NCI-H748 treated with DMSO at 0.1 percent for 48 hours (cell line): ENCODE data around the gene SF3B2.
"Not testable (repeated sequence)": the region's sequence is repeated elsewhere in the genome, so short reads cannot be mapped to it uniquely, and the experiment has no call there.

Experiments
- DNase-seq: peaks from one replicate; lab custom pipeline; 2025; lab: John Stamatoyannopoulos, UW

SF3B2 gene

DNA sequence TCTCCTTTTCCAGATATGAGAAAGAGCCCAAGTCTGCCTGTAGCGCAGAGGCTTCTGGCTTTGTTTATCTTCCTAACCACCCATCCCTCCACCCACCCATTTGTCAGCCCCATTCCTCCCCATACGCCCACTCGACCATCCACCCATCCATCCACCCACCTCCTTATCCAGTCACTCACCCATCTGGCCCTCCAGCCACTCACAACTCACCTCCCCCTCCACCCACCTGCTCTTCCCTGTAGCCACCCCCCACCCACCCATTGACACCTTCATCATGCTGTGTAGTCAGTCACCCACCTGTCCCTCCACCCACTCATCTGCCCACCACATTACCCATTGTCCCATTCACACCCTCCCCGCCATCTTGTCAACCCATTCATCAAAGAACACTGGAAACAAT is 34.8 kb upstream of the SF3B2 start:
- no peak for DNase-seq

DNA sequence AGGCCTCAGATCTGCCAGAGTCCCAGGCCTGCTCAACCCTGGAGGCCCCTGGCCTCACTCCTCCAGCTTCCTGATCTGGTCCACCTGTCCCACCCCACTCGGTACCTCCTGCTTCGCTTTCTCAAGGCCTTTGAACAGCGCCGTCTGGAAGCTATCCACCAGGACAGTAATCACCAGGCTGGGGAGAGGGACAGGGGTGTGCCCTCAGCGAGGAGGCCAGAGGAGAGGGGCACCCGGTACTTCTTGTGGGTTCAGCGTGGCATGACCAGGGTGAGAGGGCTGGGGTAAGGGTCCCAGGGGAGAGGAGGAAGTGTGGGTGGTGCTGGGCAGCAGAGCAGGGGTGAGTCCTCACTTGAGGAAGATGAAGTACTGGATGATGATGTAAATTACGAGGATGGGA is 32.0 kb upstream of the SF3B2 start:
- DNase-seq = no peak

DNA sequence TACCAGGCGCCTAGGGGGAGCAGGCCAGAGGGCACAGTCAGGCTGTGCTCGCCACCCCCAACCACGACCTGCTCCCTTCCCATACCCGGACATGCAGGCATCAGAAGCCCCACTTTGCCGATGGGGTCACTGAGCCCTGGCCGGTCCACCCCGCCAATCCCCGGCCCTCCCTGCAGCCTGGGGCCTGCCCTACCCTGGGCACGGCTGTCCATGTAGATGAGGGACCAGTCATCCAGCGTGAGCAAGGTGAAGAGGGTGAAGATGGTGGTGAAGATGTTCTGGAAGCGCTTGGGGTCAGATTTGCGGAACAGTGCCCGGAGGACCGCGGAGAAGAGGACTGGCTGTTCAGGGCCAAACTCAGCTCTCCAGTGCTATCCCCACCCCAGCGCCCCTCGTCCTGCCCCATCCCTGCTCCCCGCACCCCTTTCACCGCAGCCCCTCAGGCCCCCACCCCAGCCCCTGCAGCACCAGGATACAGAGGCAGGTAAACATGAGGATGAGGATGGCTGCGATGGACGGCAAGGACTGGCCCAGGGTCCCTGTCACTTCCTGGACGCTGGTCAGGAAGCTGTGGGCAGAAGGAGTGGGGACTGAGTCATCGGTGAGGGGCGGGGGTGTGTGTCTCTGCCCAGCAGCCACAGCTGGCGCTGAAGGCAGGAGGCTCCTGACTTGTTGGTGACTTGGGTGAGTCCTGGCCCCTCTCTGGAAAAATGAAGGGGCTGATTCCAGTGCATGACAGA is 31.4 kb upstream of the SF3B2 start:
- no peak for DNase-seq

DNA sequence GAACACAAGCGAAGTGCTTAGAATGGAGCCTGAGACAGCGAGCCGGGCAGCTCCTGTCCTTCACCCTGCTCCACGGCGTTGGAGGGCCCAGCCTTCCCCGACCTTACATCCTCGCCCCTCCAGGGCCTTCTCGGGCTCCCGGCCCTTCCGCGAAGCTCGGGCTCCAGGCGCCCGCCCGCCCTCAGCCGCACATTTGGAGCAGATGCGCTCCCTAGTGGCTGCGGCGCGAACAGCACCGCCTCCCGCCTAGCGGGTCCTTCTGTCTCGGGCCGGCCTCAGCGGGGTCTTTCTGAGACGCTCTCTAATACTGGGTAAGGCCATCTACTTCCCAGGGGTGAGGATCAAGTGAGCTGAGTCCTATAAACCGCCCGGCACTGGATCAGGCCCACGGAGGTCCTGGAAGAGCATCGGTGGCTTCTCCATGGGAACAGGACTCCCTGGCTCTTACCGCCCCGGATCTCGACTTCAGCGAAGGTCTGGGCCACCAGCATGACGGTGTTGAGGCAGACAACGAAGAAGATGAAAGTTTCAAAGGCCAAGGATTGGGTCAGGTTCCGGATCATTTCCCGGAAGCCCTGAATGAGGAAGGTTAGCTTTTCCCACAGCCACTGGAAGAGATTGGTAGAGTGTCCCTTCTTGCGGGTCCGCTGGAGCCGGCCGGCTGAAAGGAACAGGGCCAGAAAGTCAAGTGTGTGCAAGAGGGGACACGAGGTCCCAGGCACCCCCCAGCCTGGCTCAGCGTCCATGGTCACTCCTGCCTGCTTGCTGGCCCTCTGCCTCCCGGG is 29.6 kb upstream of the SF3B2 start:
- DNase-seq = peak; percentile 40

DNA sequence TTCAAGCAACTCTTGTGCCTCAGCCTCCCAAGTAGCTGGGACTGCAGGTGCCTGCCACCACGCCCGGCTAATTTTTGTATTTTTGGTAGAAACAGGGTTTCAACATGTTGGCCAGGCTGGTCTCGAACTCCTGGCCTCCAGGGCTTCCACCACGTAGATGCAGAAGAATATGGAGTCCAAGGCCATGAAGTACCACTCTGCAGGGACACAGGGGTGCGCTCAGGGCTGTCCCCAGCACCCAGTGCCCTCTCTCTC is 29.1 kb upstream of the SF3B2 start:
- DNase-seq = not testable (repeated sequence)

DNA sequence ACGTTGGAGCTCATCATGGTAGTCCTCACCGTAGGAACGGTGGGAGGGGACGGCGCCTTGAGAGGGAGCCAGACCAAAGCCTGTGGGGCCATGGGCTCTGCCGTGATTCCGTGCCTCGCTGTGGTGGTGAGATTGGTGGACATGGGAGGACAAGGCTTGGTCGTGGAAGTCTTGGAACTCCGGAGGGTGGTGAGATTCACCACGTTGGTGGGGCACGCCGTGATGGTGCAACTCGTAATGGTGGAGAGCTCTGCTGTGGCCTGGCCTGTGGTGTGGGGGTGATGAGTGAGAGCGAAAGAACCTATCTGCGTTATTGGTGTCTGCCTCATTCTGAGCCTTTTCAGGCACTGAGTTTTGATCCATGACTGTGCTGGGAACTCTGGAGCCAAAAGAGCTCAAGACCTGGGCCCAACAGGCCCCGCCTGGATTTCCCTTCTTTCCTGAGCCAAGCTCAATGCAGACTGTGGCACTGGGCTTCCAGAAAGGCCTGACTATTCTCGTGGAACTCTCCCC is 26.1 kb upstream of the SF3B2 start, which contains the start of gene CATSPER1:
Gene CATSPER1, minus strand, starts transcription at position 463 of the 513 bp plus-strand sequence. Its CDS starts 100 bp downstream, at position 363.
- DNase-seq = no peak

DNA sequence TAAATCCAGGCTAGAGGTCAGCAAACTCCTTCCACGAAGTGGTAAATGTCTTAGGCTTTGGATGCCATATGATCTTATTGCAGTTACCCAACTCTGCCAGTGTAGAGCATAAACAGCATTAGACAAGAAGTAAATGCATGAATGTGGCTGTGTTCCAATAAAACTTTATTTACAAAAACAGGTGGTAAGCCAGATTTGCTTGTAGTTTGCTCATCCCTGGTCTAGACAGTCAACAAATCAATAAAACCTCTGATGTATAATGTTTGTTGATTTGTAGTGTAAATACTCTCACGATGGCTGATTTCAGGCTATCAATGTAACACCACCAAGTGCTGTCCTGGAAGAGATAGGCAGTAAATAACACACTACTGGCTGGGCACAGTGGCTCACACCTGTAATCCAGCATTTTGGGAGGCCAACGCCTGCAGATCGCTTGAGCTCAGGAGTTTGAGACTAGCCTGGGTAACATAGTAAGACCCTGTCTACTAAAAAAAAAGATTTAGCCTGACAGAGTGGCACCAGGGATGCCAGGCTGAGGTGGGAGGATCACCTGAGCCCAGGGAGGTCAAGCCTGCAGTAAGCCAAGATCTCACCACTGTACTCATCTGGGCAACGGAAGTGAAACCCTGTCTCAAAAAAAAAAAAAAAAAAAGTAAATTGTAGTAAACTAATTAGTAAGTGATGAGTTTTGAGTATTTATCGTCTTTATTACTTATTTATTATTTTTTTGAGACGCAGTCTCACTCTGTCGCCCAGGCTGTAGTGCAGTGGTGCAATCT is 19.0 kb upstream of the SF3B2 start:
- DNase-seq = no peak

DNA sequence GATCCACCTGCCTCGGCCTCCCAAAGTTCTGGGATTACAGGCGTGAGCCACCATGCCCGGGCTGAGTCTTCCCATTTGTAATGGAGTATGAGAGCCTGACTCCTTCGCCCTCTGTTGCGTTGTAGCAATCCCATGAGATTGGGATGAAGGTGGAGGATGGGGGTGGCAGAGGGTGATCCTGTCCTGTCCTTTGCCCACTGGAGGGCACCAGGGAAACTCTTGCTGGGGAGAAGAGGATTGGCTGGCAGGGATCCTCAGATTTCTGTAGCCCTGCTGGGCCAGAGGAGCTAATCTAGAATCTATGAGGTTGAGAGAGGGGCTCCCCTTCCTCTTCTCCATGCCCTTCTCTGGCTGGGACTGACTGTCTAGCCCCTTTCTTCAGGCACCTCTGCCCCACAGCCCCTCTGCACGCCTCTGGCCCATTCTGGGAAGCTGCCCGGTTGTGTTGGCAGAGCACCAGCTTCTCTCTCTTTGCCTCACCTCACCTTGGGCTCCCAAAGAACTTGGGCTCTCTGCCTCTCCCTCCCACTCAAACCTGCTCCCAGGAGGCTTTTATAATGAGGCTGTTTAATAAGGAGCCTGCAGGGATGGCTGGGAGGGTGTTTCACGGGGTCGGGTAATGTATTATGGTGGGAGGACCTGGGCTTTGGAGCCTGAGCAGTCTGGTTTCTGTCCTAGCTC is 16.4 kb upstream of the SF3B2 start:
- no peak for DNase-seq

DNA sequence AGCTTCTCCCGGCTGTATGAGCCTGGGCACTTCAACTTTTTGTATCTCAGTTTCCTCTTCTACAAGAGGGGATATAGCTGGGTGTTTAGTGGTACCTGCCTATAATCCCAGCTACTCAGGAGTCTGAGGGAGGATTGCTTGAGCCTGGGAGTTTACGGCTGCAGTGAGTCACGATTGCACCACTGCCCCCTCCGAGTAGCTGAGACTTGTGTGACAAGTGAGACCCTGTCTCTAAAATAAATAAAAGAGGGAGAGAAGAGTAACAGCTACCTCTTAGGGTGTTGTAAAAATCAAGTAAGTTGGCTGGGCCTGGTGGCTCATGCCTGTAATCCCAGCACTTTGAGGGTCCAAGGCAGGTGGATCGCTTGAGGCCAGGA is 15.8 kb upstream of the SF3B2 start:
- no peak for DNase-seq

DNA sequence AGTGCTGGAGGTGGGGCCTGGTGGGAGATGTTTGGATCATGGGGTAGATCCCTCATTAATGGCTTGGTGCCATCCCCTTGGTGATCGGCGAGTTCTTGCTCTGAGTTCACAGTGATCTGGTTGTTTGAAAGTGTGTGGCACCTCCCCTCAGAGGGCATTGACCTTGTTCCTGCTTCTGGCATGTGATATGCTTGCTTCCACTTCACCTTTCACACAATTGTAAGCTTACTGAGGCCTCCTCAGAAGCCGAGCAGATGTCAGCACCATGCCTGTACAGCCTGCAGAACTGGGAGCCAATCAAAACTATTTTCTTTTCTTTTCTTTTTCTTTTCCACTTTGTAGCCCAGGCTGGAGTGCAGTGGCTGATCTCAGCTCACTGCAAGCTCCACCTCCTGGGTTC is 14.8 kb upstream of the SF3B2 start:
- no peak for DNase-seq

DNA sequence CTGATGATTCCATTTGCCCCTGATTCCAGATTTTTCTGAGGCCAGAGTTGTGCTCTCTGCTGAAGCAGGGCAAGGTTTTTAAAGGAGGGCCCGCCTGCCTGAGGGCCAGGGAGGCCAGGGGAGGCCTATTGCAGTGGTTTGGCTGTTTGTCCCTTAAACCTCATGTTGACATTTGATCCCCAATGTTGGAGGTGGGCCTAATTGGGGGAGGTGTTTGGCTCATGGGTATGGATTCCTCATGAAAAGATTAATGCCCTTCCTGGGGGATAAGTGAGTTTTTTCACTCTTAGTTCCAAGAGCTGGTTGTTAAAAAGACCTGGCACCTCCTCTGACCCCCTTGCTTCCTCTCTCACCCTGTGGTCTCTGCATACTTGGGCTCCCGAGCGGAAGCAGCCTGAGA is 12.4 kb upstream of the SF3B2 start:
- no peak for DNase-seq

DNA sequence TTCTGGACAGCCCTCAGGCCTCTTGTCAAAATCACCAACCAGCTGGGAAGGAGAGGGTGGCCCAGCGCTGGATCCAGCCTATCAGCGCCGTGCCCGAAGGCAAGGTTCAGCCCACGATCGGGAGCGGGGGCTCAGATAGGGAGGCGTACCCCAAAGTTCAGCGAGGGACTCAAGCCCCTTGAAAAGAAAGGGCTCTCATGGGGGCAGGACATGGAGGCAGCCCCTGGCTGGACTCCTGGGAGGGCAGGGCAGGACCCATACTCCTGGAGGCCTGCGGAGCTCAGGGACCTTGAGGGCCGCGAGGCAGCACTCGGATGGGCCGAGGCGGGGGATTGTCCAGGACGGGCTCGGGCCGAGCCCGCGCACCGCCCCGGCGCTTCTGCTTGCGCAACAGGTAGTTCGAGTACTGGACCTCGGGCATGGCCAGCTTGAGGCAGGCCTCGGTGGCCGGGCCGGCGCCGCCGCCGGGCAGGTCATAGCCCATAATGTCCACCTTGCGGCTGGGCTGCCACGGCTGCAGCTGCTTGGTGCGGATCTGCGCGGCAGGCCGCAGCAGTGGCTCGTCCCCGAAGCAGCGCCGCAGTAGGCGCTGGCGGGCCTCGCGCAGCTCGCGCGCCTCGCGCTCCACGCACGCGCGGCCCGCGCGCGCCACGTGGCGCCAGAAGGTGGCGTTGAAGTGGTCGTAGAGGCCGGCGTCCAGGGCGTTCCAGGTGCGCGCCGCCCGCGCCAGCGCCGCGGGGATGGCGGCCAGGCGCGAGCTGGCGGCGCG is 9.8 kb upstream of the SF3B2 start:
- DNase-seq = no peak

DNA sequence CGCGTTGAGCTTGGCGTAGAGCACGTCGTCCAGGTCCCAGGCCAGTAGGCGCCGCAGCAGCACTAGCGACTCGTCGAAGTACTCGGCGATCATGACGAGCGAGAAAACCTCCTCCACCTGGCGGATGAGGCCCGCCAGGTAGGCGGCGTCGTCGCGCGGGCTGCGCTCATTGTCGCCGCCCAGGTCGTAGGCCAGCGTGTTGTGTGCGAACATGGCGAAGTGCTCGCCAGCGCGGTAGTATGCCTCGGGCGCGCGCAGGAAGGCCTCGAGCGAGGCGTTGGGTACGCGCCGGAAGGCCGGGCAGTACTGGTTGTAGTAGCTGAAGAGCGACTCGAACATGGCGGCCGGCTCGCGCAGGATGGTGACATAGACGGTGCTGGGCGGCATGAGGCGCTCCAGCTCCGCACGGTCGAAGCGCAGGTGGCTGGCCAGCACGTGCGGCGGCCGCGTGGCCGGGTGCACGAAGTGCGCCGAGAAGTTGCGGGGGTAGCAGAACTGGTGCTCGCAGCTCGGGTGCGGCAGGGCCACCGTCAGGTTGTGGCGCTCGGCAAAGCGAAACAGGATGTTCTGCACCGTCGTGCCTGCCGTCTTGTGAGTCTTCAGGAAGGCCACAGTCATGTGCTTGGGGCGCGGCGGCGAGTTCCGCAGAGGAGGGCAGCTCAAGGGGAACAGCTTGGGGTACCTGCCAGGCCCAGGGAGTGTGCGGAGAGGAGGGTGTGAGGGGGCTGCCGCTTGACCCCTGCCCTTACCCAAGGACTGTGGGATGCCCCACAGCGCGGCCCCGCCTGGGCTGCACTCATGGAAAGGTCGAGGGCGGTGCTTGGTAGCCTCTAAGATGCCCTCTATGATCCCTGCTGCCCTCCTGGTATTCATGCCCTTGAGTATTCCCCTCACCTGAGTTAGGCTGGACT is 8.9 kb upstream of the SF3B2 start:
- no peak for DNase-seq

DNA sequence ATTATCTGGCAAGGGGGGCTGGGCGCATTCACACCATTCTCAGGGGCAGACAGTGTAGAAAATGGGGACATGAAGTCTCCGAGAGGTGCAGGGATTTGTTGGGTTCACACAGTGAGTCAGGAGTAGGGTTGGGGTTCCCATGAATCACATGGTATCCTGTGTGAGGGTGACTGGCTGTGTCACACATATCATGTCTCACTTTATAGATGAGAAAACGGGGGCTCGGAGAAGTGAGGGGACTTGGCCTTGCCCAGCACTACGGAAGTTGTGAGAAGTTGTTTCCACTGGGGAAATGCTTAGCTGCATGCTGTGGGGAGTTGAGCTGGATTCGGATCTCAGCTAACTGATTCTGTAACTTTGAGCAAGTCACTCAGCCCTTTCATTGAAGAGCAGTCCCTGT is 7.4 kb upstream of the SF3B2 start:
- DNase-seq = no peak

DNA sequence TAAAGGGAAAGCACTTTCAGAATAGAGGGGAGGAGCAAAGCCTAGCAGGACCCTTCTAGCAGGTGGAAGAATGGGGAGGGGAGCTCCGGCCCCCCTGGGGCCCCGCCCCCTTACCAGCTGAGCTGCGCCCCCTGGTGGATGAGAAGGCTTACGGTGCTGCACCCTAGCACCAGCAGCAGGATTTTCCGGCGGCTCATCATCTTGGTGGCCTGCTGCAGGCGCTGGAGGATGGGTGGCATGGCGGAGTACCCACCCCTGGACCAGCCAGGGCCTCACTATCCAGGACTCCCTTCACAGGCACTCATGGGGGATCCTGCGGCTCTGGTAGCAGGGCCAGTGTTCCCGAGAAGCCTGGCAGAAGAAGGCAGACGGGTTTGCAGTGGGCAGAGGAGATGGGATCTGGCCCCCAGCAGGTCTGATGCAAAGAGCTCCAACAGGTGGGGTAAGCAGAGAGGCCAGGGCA is 7.0 kb upstream of the SF3B2 start:
- DNase-seq = peak; percentile 69

DNA sequence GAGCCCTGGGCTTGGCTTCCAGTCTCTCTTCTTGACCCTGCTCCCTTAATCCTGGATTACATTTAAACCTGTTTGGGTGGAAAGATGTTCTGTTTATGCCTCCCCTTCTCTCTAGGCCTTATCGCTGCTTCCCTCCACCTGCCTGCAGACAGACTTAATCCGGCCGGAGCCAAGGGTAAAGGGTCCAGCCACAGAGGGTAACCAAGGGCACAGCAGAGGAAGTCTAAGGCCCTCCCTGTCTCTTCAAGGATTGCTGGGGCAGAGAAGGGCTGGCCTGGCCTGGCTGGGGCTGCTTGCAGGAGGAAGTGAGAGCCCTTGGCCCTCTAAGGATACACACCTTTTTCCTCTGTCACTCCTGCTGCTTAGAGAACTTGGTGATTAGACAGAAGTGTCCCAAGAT is 5.3 kb upstream of the SF3B2 start:
- no peak for DNase-seq

DNA sequence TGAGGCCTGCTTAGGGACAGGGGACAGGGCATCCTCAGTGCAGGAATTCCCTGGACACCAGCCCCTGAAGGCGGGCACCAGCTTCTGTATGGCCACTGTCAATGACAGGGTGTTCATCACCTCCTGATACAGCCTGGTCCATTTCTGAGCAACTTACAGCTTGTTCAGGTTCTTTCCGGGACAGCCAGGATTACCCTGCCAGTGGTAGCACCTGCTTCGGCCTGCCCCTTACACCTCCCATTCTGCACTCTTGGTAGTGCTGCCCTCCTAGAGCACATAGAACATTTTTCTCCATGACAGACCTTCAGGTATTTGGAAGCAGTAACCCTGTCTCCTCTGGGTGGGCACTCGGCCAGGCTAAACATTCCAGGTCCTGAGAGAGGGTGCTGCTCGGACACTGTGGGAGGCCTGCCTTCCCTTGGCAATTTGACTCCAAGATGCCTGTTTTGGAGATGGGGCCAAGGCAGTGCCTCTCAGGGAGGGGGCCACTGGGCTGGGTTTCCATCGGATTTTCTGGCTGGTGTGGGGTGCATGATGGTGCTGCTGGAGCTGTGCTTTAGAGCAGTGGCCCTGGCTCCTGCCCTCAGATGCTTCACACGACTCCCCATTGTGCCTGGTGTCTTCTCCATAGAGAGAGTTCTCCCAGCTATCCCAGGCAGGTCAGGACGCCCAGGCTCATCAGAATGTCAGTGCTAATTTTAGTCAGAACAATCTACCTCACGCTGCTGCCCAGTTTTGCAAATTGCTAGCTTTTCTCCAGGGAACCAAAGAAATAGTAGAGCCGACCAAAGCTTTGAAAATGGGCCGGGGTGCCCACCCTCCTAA is 4.4 kb upstream of the SF3B2 start:
- DNase-seq = no peak

DNA sequence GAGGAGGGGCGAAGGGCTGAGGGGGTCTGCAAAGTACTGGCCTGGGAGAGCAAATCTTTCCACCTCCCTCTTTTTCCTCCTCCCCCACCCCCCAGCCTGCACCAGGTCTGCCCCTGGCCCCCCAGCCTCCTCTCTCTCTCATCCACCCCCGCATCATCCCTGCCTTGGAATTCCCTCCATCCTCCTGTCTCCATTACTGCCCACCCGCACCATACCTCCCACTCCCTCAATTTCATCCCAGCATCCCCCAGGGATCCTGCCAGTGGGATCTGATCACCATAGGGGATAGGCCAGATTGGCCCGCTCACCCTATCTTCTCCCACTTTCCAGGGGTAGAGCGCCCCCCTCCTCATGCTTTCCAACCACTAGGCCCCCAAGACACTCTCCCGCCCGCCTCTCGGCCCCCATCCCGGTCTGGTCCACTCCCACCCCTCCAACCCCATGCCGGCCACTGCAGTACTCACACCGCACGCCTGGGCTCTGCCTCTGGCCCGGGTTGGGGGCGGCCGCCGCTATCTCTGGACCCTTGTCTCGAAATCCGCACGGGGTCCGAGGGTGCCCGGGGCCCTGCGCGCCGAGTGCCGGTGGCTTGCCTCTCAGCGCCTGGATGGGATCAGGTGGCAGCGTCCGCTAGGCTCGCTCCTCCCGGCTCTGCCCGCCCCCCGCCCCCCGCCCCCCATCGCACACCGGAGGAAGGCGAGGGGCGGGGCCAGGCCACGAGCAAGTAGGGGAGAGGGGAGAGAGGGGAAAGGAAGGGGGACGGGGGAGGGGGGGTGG is 3.4 kb upstream of the SF3B2 start, which contains the start of gene GAL3ST3:
Gene GAL3ST3, minus strand, starts transcription at position 615 of the 777 bp plus-strand sequence. CDS start 3,746 bp downstream, outside the sequence.
- no peak for DNase-seq
